ENCODE data around the gene ABCB6.

- TF ChIP-seq CTCF (IDR thresholded peaks at IDR 0.05; ENCODE audit: insufficient read depth, low read length, poor library complexity, severe bottlenecking) (no peak), EZH2phosphoT487 (conservative IDR thresholded peaks at IDR 0.05; ENCODE audit: low read length) (no peak)
These were observed 19.1 kb downstream of the ABCB6 start for GRCh38 chr2:219199470-219200211.
